SH-SY5Y (cell line): Measurements from ENCODE around the gene CYP8B1.

ENCODE experiments used
- GATA2 ChIP-seq: IDR thresholded peaks from 2 replicates; pipeline ENCODE4 v1.6.1; 2011; ENCODE audit warnings: mild to moderate bottlenecking, low read depth, low read length
- GATA3 ChIP-seq: IDR thresholded peaks from 2 replicates; pipeline ENCODE4 v1.6.1; 2011; ENCODE audit warnings: low read depth, mild to moderate bottlenecking, low read length, moderate library complexity

CYP8B1 gene

DNA sequence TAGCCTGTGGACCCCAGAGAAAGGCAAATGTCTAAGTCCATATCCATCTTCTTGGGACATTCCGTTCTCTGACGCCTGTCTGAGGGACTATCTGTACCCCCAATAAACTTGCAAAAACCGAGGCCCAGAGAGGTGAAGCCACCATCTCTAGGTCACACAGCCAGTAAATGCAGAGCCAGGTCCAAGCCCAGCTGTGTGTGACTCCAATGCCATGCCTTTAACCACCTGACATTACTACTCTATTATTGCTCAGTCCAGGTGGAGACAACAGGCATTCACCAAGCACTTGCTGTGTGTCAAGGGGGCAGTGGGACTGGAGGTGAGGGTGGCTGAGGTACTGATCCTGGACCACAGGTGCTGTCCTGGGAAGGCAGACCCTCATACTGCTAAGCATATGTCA is 25.4 kb downstream of the CYP8B1 start:
- TF ChIP-seq GATA3, result no peak
- TF ChIP-seq GATA2, result no peak

DNA sequence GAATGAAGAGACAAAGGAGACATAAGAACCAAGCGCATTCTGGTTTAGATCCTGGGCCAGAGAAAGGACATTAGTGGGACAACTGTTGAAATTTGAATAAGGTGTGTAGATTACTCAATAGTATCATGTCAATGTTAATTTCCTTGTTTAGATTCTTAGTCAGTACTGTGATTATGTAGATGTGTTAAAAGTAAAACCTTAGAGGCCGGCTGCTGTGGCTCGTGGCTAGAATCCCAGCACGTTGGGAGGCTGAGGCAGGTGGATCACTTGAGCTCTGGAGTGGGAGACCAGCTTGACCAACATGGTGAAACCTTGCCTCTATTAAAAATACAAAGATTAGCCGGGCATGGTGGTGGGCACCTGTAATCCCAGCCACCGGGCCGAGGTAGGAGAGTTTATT is 26.7 kb downstream of the CYP8B1 start:
- no peak for TF ChIP-seq GATA3
- no peak for TF ChIP-seq GATA2

DNA sequence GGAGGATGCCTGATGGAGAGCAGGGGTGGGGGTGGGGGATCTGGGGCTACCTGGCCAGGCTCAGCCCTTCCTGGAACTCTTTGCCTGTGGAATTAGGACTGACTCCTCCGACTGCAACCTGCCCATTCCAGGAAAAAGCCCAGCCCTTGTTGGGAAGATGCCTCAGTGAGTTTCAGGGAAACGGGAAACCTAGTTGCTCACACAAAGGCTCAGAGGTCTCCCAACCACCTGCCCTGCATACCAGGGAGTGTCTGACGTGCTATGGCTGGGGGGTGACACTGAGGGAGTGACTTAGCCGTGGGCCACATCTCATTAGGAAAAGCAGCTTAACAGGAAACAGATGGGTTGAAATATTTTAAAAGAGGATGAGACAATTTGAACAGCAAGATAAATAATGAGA is 27.9 kb downstream of the CYP8B1 start:
- TF ChIP-seq GATA2, result no peak
- no peak for TF ChIP-seq GATA3

DNA sequence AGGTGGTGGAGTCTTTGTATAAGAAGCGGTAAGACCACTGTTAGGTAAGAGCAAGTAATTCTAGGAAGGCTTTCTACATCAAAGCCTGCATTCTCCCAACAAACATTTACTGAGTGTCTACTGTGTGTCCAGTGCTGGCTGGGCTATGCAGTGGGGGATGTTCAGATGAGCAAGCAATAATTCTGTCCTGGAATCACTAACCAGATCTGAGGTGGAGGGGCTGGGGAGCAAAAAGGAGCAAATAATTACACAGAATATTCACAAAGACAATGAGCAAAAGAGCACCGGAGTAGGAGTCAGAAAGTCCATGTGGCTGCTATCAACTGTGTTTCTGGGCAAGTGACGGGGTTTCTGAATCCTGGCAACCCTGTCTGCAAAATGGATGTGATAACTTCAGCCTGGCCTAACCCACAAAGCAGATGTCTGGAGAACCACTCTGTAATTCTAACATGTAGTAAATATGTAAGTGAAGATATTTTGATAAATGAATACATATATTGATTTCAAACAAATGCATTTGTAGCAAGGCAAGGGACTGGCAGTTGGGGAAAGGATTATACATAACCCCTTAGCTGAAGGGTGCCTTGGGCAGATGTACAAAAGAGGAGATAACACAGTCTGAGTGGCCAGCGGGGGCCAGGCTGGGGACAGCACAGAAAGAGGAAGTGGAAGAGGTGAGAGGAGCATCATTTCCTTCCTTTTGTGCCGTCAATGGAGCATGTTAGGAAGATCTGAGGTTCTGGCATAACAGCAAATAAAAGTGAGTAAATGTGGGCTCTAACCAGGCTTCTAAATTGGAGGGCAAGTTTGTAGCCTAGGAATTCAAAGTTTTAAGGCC is 28.8 kb downstream of the CYP8B1 start:
- TF ChIP-seq GATA3, result no peak
- TF ChIP-seq GATA2, result no peak

DNA sequence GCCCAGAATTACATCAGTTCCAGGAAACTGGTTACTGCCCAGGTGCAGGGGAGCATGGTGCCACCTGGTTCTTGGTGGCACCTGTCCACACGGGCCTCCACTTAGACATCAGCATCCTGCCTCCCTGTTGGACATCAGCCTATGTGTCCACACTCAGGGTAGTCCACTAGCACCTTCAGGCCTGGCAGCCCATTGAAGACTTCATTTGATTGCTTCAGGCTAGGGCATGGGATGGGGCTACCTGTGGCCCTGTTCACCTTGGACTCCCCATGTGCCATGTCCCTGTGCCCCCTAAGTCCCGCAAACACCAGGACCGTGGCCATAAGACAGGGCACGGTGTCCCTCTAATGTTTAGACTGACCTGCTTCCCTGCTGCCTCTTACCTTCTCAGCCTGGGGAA is 30.9 kb downstream of the CYP8B1 start:
- TF ChIP-seq GATA2 (no peak), GATA3 (no peak)

DNA sequence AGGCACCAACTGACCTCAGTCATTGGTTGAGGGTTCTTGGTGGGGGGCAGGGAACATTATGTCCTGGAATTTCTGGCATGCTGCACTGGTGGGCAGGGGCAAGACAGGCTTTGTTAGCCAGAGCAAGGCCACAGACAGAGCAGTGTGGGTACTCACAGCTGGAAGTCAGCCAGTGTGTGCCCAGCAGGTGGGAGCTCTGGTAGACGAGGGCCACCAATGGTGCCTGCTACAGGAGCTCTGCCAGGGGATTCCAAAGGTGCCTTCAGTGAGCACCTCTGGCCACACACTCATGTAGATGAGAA is 31.3 kb downstream of the CYP8B1 start:
- TF ChIP-seq GATA3 (no peak), GATA2 (no peak)

DNA sequence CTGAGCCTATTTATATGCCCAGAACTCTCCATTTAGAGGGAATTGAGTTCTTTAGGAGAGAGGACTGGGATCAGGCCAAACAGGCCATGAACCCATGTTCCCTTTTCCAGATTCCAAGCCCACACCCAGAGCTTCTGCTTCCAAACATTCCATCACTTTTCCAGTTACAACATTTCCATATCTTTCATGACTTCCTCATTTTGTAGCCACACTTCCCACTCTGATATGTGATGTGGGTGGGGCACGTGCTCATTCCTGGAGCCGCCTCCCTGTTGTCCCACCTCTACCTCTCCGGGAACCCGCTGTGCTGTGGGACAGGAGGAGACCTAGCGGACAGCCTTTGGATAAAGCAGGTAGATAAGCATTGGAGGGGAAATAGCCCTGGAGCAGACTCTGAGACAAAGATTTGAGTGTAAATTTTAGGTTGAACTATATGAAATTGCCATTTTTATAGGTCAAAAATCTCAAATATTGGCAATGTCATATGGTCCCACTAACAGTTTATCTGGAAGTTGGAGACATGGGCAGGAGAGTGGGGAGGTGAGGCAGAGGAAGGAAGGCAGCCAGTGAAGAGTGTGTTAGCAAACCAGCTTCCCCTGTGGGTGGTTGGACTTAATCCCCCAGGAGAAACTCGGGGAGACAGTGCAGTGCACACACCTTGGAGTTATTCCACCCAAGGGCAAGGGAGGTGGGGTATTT is 31.8 kb downstream of the CYP8B1 start:
- no peak for TF ChIP-seq GATA3
- TF ChIP-seq GATA2, result no peak

DNA sequence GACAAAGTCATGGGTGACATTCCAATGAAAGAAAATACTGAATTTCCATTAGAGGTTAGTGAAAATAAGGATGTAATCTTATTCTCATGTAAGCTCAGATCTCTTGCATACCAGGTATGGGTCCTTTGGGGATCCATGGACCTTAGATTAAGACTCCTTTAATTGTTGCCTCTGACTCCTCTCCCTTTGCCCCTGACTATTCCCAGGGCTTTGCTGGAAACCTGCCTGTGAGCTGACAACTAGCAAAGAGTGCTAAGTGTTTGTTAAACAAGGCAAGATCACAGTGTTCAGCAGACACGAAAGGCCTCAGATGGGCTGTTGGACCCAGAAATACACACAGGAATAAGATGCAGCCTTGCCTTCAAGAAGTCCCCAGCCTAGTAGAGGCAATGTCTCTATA is 34.3 kb downstream of the CYP8B1 start:
- TF ChIP-seq GATA3 (no peak), GATA2 (no peak)

DNA sequence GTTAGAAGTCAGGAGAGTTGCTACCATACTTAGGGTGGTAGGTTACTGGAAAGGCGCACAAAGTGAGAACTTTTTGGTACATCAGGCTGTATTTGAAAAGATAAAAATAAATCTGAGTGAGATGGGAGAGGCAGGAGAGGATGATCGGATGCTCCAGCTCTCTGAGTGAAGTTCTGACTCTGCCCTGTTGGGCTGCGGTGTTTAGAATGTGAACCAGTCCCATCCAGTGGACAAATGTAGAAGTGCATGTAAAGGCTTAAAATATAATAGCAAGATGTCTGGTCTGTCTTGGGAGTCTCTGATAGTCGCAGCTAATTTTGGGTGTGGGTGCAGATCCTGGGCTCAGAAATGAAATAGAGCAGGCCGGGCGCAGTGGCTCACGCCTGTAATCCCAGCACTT is 36.1 kb downstream of the CYP8B1 start:
- no peak for TF ChIP-seq GATA3
- no peak for TF ChIP-seq GATA2

DNA sequence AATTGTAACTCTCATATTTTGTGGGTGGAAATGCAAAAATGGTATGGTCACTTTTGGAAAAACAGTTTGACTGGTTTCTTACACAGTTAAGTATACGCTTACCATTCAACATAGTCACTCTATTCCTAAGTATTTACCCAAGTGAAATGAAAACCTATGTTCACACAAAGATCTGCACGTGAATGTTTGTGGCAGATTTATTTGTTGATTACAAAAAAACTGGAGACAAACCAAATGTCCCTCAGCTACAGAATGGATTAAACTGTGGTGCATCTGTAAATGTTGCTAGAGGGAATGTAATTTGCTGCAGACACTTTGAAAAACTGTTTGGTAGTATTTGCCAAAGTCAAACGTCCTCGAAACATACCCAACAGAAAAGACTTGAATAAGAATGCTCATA is 37.1 kb downstream of the CYP8B1 start:
- no peak for TF ChIP-seq GATA2
- TF ChIP-seq GATA3, result no peak

DNA sequence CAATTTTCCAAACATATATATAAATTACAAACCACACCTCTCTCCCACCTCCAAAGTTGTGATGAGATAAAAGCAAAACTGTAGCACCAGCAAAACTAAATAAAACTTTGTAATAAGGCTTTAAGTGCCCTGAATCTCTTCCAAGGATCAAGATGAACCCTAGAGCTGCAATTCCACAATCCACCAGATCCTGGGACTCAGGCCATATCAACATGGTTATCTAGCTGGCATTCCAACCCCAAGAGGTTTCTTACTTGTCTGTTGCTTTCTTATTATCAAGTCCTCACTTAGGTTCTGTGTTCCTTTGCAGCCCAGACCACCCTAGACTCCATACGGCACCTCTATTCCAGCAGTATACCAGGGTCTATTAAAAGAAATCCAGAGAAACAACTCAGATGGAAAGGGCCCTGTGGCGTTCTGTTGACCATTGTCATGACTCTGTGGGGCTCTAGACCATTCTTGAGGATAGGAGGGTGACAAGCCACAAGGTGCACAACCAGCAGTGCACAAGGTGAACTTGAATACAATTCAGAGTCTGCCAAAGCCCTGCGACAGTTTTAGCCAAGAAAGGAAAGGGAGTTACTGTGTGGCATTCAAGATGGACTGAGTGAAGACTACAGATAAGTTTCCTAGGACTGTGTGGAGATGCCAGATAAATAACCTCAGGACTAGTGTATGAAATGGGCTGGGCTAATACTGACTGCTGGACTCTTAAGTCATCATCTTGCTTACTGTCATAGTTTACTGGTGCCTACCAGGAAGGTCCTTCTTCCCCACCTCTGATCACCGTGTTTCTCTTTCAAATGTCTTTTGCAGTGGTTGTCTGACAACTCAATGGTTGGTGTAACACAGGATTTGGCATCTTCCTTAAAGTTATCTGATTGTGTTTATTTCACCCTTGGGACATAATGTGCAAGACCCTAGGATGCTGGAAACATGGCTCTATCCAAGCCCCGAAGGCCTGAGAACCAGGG is 39.2 kb downstream of the CYP8B1 start:
- TF ChIP-seq GATA3, result no peak
- no peak for TF ChIP-seq GATA2

DNA sequence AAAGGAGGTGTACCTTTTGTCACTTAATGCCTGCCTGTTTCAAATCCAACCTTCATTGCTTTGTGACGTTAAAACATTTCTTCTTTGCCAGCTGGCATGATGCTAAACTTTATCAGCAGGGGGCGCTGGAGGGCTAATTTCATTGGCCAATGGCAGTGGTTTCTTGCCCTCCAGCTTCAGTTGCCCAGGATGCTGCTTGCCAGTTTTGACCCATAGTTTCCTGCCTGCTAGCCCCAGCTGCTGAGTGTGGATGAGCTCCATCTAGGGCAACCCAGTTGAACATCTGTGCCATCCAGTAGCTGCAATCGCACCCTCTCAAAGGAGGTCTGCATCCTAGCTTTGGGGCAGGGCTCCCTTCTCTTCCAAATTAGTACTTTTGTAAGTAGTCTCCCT is 44.4 kb downstream of the CYP8B1 start:
- TF ChIP-seq GATA2 (no peak), GATA3 (no peak)

DNA sequence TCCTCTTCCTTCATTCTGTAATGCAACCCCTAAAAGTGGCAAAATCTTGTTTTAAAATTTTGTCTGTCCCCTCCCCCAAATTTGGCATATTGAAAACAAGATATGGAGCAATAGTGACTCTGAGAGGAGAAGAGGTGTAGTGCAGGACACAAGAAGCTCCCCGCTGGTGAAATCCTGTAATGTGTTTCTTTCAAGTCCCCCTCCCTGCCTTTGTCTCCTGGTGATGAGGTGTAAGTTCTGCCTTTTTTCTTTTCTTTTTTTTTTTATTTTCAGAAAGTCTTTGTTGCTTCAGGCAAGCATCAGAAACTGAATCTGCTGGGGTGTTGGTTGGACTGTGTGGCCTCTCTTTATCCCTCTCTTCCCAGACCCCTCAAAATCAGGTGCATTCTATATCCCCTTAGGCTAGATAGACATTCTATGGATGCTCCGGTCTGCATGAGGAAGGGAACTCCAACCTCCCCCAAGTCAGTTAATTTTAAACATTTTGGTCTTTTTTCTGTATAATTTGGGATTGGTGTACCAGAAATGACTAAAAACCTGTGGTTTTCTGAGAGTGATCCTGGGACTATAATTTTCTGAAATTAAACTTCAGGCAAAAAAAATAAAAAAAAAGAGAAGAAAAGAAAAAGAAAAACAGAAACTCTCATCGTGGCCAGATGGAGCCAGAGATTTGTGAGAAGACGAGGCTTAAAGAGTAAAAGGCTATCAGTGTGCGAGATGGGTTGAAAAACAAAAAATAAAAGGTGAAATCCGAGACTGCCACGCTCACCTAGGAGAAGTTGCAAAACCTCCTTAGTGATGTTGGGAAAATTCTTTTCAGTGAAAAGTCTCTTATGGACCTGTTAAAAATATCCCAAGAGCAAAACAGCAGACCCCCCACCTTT is 45.0 kb downstream of the CYP8B1 start:
- TF ChIP-seq GATA3 (no peak), GATA2 (no peak)

DNA sequence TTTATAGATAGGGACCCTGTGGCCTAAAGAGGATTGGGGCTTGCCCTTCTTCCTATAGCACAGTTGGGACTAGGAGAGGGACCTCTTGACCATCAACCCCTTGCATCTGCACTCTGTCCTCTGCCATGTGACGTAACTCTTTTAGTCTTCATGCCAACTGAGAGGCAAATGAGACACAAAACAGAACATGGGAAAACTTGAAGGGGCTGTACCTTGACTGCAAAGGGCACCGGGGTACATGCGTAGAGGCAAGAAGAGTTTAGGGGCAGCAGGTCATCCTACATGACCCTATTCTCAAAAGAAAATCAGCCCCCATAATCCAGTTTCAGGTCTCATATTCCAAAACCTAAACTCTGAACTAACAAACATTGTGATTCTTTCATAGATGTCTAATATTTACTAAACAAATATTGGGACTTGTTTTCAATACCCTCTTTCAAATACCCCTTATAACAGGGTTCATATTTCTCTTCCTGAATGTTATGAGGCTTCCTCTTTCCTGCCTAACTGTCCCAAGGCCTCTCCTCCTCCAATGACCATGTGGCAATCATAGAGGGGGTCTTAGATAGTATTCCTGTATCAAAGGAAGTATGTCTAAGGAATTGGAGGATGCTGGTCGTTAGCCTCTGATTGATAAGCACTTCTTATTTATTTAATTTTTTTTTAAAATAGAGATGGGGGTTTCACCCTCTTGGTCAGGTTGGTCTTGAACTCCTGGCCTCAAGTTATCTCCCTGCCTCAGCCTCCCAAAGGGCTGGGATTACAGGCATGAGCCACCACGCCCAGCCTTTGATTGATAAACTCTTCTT is 45.8 kb downstream of the CYP8B1 start:
- TF ChIP-seq GATA3, result no peak
- TF ChIP-seq GATA2, result no peak
